Kidney epithelial cell (primary cell): Measurements from ENCODE around the gene ORAI3. TPM values are rescaled to one million over a fixed set of nuclear protein-coding genes. Genes with fewer than 3 reads are reported as not detected.

Experiments used
- DNase-seq: peaks from one replicate; pipeline ENCODE4 v3.0.0-alpha.2; 2010; ENCODE audit warnings: low read depth
- H3K27me3 ChIP-seq: 2 replicates; pipeline ENCODE4 v1.6.0; 2011; ENCODE audit warnings: low read length; ENCODE audit not compliant: control insufficient read depth, insufficient read depth
- H3K36me3 ChIP-seq: 2 replicates; pipeline ENCODE4 v1.5.1; 2011; ENCODE audit warnings: low read length; ENCODE audit not compliant: control insufficient read depth, insufficient read depth
- H3K4me3 ChIP-seq: 2 replicates; pipeline ENCODE4 v1.5.1; 2011; ENCODE audit warnings: low read depth, mild to moderate bottlenecking, control low read depth, low read length
- CTCF ChIP-seq: IDR thresholded peaks from 2 replicates; pipeline ENCODE4 v1.5.1; 2011; ENCODE audit warnings: mild to moderate bottlenecking, moderate library complexity, low read length, control low read depth, inconsistent platforms; ENCODE audit not compliant: insufficient read depth, poor library complexity, severe bottlenecking
- total RNA-seq: library from RNA; depleted of rRNA; stranded (reverse); fragments of >200 nt; gene quantifications from 2 replicates; pipeline ENCODE4 v1.2.3, GENCODE V29; 2015

The ORAI3 gene
- total RNA-seq, 1 donor from 2014 or later: 37.9 TPM

- no peaks in the 10 kb centered on the region for H3K27me3 ChIP-seq
- H3K4me3 ChIP-seq: no peak overlapping the region
- DNase-seq: no peak
- peaks cover 10% of the 10 kb centered on the region for H3K36me3 ChIP-seq
- TF ChIP-seq CTCF: no peak
Measured at GRCh38 chr16:30967795-30968194, 18.9 kb downstream of the ORAI3 start.

- TF ChIP-seq CTCF: no peak
- no peak for DNase-seq
- no peaks in the 10 kb centered on the region for H3K27me3 ChIP-seq
- no peak overlapping the region for H3K4me3 ChIP-seq
- H3K36me3 ChIP-seq: peaks cover 9% of the 10 kb centered on the region
Measured at GRCh38 chr16:30969246-30969842, 20.5 kb downstream of the ORAI3 start.

- TF ChIP-seq CTCF: no peak
- H3K36me3 ChIP-seq: peaks cover 7% of the 10 kb centered on the region
- DNase-seq: no peak
- H3K4me3 ChIP-seq: no peak overlapping the region
- H3K27me3 ChIP-seq: no peaks in the 10 kb centered on the region
Measured at GRCh38 chr16:30971298-30971697, 22.4 kb downstream of the ORAI3 start.

GRCh38 chr16:30972872-30973271 lies 24.0 kb downstream of the ORAI3 start:
- H3K27me3 ChIP-seq: no peaks in the 10 kb centered on the region
- no peak for DNase-seq
- TF ChIP-seq CTCF: no peak
- H3K4me3 ChIP-seq: no peak overlapping the region
- peaks cover 7% of the 10 kb centered on the region for H3K36me3 ChIP-seq

- TF ChIP-seq CTCF: no peak
- Histone ChIP-seq H3K4me3 (no peak overlapping the region), H3K27me3 (no peaks in the 10 kb centered on the region), H3K36me3 (peaks cover 6% of the 10 kb centered on the region)
- DNase-seq: no peak
Measured at GRCh38 chr16:30974348-30974747, 25.5 kb downstream of the ORAI3 start.

- no peak for TF ChIP-seq CTCF
- Histone ChIP-seq H3K36me3 (peaks cover 5% of the 10 kb centered on the region), H3K27me3 (no peaks in the 10 kb centered on the region), H3K4me3 (no peak overlapping the region)
- no peak for DNase-seq
Measured at GRCh38 chr16:30976486-30976885, 27.6 kb downstream of the ORAI3 start.
